Smooth muscle cell (in vitro differentiated cells): ENCODE data around the gene PRMT6. TPM values are rescaled to one million over a fixed set of nuclear protein-coding genes. Genes with fewer than 3 reads are reported as not detected.

Experiments
- DNase-seq: peaks from one replicate; lab custom pipeline; 2025; ENCODE audit not compliant: unreplicated experiment; lab: John Stamatoyannopoulos, UW
- H2AFZ ChIP-seq: fragments of 200-600 bp; sonication (generic); 2 replicates; pipeline ENCODE4 v1.6.0; 2016; ENCODE audit warnings: antibody characterized with exemption, low read depth, mild to moderate bottlenecking
- H3F3A ChIP-seq: fragments of 200-600 bp; sonication (generic); 2 replicates; pipeline ENCODE4 v1.6.0; 2017; ENCODE audit warnings: antibody characterized with exemption, low read depth
- H3K27ac ChIP-seq: fragments of 200-600 bp; sonication (generic); 2 replicates; pipeline ENCODE4 v1.5.1; 2016; ENCODE audit warnings: low read depth, mild to moderate bottlenecking
- H3K27me3 ChIP-seq: fragments of 200-600 bp; sonication (generic); 2 replicates; pipeline ENCODE4 v1.6.1; 2016; ENCODE audit warnings: low read depth, mild to moderate bottlenecking
- H3K36me3 ChIP-seq: fragments of 200-600 bp; sonication (generic); 2 replicates; pipeline ENCODE4 v1.5.1; 2016; ENCODE audit warnings: low read depth
- H3K4me1 ChIP-seq: fragments of 200-600 bp; sonication (generic); 2 replicates; pipeline ENCODE4 v1.5.1; 2016; ENCODE audit warnings: low read depth
- H3K4me2 ChIP-seq: fragments of 200-600 bp; sonication (generic); 2 replicates; pipeline ENCODE4 v1.6.0; 2016; ENCODE audit warnings: mild to moderate bottlenecking
- H3K4me3 ChIP-seq: fragments of 200-600 bp; sonication (generic); 2 replicates; pipeline ENCODE4 v1.5.1; 2016; ENCODE audit warnings: mild to moderate bottlenecking
- H3K79me2 ChIP-seq: fragments of 200-600 bp; sonication (generic); 2 replicates; pipeline ENCODE4 v1.6.0; 2016; ENCODE audit warnings: low read depth, mild to moderate bottlenecking
- H3K9ac ChIP-seq: fragments of 200-600 bp; sonication (generic); 2 replicates; pipeline ENCODE4 v1.6.0; 2016; ENCODE audit warnings: low read depth
- H3K9me3 ChIP-seq: fragments of 200-600 bp; sonication (generic); replicated peaks from 2 replicates; pipeline ENCODE4 v1.5.1; 2016; ENCODE audit warnings: low read depth
- H4K20me1 ChIP-seq: fragments of 200-600 bp; sonication (generic); 2 replicates; pipeline ENCODE4 v1.6.0; 2016; ENCODE audit warnings: low read depth
- WGBS: methylation state at CpG from one replicate; pipeline ENCODE4 v1.1.7; 2016; ENCODE audit warnings: low lambda C conversion rate; 5-methylcytosine and 5-hydroxymethylcytosine counted together
- polyA plus RNA-seq: library from polyadenylated mRNA; unstranded; fragments of >200 nt; fragmentation: Nextera tagmentation; extraction: Ambion mirVana; gene quantifications from 2 replicates; pipeline ENCODE4 v1.2.1, GENCODE V29; 2016
- total RNA-seq: library from RNA; depleted of rRNA; stranded (reverse); fragments of >200 nt; gene quantifications from 2 replicates; pipeline ENCODE4 v1.2.3, GENCODE V29; 2014
- TF ChIP-seq, protein P1 (sequence below): fragments of 200-600 bp; sonication (generic); IDR thresholded peaks from 2 replicates; pipeline ENCODE4 v1.5.1; 2017; ENCODE audit warnings: borderline replicate concordance, mild to moderate bottlenecking, antibody characterized with exemption; ENCODE audit not compliant: insufficient read depth, poor library complexity, severe bottlenecking

PRMT6 gene
- total and polyA plus RNA-seq, 2 experiments from 2014 or later, result 6.2 to 7.3 TPM

DNA sequence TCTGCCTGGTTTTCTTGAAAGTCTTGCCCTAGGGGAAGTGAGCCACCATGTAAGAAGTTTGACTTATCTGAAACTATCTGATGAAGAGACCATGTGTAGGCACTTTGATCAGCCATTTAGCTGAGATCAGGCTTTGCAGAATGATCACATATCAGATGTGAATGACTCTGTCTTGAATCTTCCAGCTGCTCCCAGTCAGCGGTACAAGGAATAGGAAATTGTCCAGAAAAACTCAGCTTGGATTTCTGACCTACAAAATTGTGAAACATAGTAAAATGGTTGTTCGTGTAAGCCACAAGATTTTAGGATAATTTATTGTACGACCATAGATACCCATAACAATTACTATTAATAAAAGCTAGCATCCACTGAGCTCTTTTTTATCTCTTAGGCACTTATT lies 42.5 kb downstream of the PRMT6 start:
- Histone ChIP-seq H3K4me2 (no peak overlapping the region), H3K36me3 (no peaks in the 10 kb centered on the region), H3K27me3 (no peaks in the 10 kb centered on the region), H3K79me2 (no peaks in the 10 kb centered on the region), H2AFZ (no peak overlapping the region), H4K20me1 (no peaks in the 10 kb centered on the region), H3K4me1 (no peaks in the 10 kb centered on the region), H3K27ac (no peak overlapping the region), H3K4me3 (no peak overlapping the region), H3K9me3 (no peaks in the 10 kb centered on the region), H3K9ac (no peak overlapping the region), H3F3A (no peaks in the 10 kb centered on the region)
- TF ChIP-seq, protein P1, sequence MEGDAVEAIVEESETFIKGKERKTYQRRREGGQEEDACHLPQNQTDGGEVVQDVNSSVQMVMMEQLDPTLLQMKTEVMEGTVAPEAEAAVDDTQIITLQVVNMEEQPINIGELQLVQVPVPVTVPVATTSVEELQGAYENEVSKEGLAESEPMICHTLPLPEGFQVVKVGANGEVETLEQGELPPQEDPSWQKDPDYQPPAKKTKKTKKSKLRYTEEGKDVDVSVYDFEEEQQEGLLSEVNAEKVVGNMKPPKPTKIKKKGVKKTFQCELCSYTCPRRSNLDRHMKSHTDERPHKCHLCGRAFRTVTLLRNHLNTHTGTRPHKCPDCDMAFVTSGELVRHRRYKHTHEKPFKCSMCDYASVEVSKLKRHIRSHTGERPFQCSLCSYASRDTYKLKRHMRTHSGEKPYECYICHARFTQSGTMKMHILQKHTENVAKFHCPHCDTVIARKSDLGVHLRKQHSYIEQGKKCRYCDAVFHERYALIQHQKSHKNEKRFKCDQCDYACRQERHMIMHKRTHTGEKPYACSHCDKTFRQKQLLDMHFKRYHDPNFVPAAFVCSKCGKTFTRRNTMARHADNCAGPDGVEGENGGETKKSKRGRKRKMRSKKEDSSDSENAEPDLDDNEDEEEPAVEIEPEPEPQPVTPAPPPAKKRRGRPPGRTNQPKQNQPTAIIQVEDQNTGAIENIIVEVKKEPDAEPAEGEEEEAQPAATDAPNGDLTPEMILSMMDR, result no peak
- 99% methylated on average over 3 of the region's 3 CpGs for WGBS
- no peak for DNase-seq

DNA sequence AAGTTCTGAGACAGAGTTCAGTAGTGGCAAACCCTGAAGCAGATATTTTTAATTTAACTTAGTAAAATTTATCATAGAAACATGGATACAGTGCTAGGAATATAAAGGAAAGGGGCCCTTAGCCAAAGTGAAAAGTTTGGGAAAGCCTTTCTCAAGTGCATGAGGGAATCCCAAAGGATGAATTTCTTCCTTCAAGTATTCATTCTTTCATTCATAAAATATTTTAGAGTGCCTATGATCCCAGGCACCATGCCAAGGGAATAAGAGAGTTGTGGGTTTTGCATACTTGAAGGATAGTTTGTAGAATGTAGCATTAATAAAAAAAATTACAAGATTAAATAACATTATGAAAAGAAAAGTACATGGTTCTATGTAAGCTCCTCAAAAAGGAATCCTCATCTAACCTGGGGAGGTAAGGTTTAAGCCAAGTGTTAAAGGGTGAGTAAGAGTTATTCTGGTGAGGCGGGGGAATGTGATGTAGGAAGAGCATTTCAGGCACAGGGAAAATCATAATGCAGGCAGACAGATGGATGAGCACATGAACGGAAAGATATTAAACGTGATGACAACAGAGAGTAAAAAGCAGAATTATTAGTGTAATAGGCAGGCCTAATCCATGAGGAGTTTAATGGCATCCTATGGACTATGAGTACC lies 44.0 kb downstream of the PRMT6 start:
- no peaks in the 10 kb centered on the region for H3K27me3 ChIP-seq
- no peak overlapping the region for H3K4me2 ChIP-seq
- 91% methylated on average over 3 of the region's 3 CpGs for WGBS
- no peaks in the 10 kb centered on the region for H3K4me1 ChIP-seq
- no peaks in the 10 kb centered on the region for H3F3A ChIP-seq
- no peaks in the 10 kb centered on the region for H3K9me3 ChIP-seq
- H3K27ac ChIP-seq, result no peak overlapping the region
- TF ChIP-seq, protein P1, result no peak
- H3K9ac ChIP-seq, result no peak overlapping the region
- H3K79me2 ChIP-seq, result no peaks in the 10 kb centered on the region
- no peaks in the 10 kb centered on the region for H4K20me1 ChIP-seq
- DNase-seq, result no peak
- H3K36me3 ChIP-seq, result no peaks in the 10 kb centered on the region
- no peak overlapping the region for H3K4me3 ChIP-seq
- no peak overlapping the region for H2AFZ ChIP-seq

DNA sequence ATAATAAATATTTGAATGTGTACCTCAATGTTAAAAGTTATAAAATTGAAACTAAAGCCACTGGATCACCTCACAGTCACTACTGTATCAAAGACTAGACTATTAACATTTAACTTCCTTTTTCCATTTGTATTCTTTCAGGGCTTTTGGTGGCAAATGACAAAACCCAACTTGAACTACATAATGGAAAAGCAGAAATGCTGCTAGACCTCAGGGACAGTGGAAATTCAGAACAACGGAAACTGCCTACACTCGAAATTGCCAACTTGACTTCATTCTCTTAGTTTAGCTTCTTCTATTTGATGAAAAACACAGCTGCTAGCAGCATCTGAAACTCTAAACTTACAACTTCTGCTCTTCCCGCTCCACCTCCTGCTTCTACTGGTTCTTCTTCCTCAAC lies 49.4 kb downstream of the PRMT6 start:
- Histone ChIP-seq H3K27me3 (no peaks in the 10 kb centered on the region), H3K9me3 (no peaks in the 10 kb centered on the region), H3K4me3 (no peak overlapping the region), H3K4me1 (peaks cover 6% of the 10 kb centered on the region), H3K27ac (no peak overlapping the region), H3F3A (no peaks in the 10 kb centered on the region), H3K4me2 (no peak overlapping the region), H3K9ac (no peak overlapping the region), H3K79me2 (no peaks in the 10 kb centered on the region), H2AFZ (no peak overlapping the region), H4K20me1 (no peaks in the 10 kb centered on the region), H3K36me3 (no peaks in the 10 kb centered on the region)
- TF ChIP-seq, protein P1, result no peak
- DNase-seq, result no peak
- 93% methylated on average over 3 of the region's 3 CpGs for WGBS

Other genes starting within 250 kb of the PRMT6 start
- gene NTNG1, start 84.4 kb downstream of the PRMT6 start, total RNA-seq, result 0.76 and 1.1 TPM in 2 replicates
- gene NTNG1, start 84.4 kb downstream of the PRMT6 start, polyA plus RNA-seq, result 0.39 and 0.58 TPM in 2 replicates